Germinal center (tissue), 1 donor: Measurements from ENCODE around the gene TAF6.
A peak's percentile ranks its signal among the peaks of the same experiment; 100 is the strongest.

Source experiments
- DNase-seq: peaks from one replicate; pipeline ENCODE4 v3.0.0; 2012; ENCODE audit warnings: mixed read lengths, low spot score

TAF6 gene

GRCh38 chr7:100065452-100066186 is 53.5 kb downstream of the TAF6 start:
- no peak for DNase-seq

GRCh38 chr7:100064162-100064561 is 55.0 kb downstream of the TAF6 start:
- no peak for DNase-seq

GRCh38 chr7:100063376-100063775 is 55.8 kb downstream of the TAF6 start:
- no peak for DNase-seq

GRCh38 chr7:100061518-100062193 is 57.5 kb downstream of the TAF6 start:
- no peak for DNase-seq

GRCh38 chr7:100059251-100059739 is 59.9 kb downstream of the TAF6 start:
- DNase-seq, result peak; percentile 39
